HepG2 (cell line): ENCODE results near the gene SOCS1. TPM values are rescaled to one million over a fixed set of nuclear protein-coding genes. Genes with fewer than 3 reads are reported as not detected.

Experiments
- ARHGAP35 ChIP-seq: sonication (generic); formaldehyde crosslinking; IDR thresholded peaks from 2 replicates; pipeline ENCODE4 v1.9.0; 2022; ENCODE audit warnings: mild to moderate bottlenecking, inconsistent platforms, moderate library complexity, missing genetic modification reagents, borderline replicate concordance
- HDAC2 ChIP-seq: sonication (generic); formaldehyde crosslinking; IDR thresholded peaks from 2 replicates; pipeline ENCODE4 v1.4.0; 2020; ENCODE audit warnings: missing genetic modification reagents
- HNRNPL ChIP-seq: fragments of 200-400 bp; formaldehyde crosslinking; IDR thresholded peaks from 2 replicates; pipeline ENCODE4 v1.6.1; 2017; ENCODE audit warnings: mild to moderate bottlenecking, low read depth, low read length
- ZBTB38 ChIP-seq: sonication (generic); formaldehyde crosslinking; IDR thresholded peaks from 2 replicates; pipeline ENCODE4 v1.5.1; 2020; ENCODE audit warnings: mild to moderate bottlenecking, missing genetic modification reagents
- ZNF260 ChIP-seq: sonication (generic); formaldehyde crosslinking; IDR thresholded peaks from 2 replicates; pipeline ENCODE4 v1.4.0; 2020; ENCODE audit warnings: missing genetic modification reagents, low read depth, mild to moderate bottlenecking, borderline replicate concordance
- ZNF292 ChIP-seq: sonication (generic); formaldehyde crosslinking; IDR thresholded peaks from 2 replicates; pipeline ENCODE4 v1.8.1; 2022; ENCODE audit warnings: mild to moderate bottlenecking, low read depth, missing genetic modification reagents, borderline replicate concordance
- polyA plus RNA-seq, 8 experiments: library from polyadenylated mRNA; depleted of rRNA in 3 of 8; stranded (reverse) in 7 of 8; unstranded in 1 of 8; fragments of >200 nt; fragmentation: Illumina TruSeq in 4 of 8; extraction: Trizol in 4 of 8; gene quantifications; 2 replicates each; pipeline versions ENCODE4 v1.2.1 to v1.2.3, GENCODE V29; 2011 to 2016; ENCODE audit warnings: low read depth in 4 of 8, missing spikeins in 1 of 8, mixed read lengths in 1 of 8; ENCODE audit not compliant: insufficient read depth in 1 of 8
- total RNA-seq, 5 experiments: library from RNA; depleted of rRNA; stranded (reverse); fragments of >200 nt; fragmentation: Illumina TruSeq; extraction: Trizol; gene quantifications; 2 replicates each; pipeline ENCODE4 v1.2.3, GENCODE V29; 2016; ENCODE audit warnings: low read depth in 1 of 5
- TF ChIP-seq, protein P1 (sequence below): sonication (generic); formaldehyde crosslinking; IDR thresholded peaks from 2 replicates; pipeline ENCODE4 v1.9.0; 2022; ENCODE audit warnings: low read depth, missing genetic modification reagents
- TF ChIP-seq, protein P2 (sequence below): sonication (generic); formaldehyde crosslinking; IDR thresholded peaks from 2 replicates; pipeline ENCODE4 v1.5.1; 2020; ENCODE audit warnings: mild to moderate bottlenecking, missing genetic modification reagents, moderate library complexity
- TF ChIP-seq, protein P3 (sequence below): sonication (generic); formaldehyde crosslinking; IDR thresholded peaks from 2 replicates; pipeline ENCODE4 v1.5.0; 2020; ENCODE audit warnings: missing genetic modification reagents

The SOCS1 gene
- total and polyA plus RNA-seq, 2 of the 13 experiments (the other 11 are each of a cell fraction or from before 2014, with no cell fraction given): 5.3 to 6.3 TPM

- TF ChIP-seq, protein P1, sequence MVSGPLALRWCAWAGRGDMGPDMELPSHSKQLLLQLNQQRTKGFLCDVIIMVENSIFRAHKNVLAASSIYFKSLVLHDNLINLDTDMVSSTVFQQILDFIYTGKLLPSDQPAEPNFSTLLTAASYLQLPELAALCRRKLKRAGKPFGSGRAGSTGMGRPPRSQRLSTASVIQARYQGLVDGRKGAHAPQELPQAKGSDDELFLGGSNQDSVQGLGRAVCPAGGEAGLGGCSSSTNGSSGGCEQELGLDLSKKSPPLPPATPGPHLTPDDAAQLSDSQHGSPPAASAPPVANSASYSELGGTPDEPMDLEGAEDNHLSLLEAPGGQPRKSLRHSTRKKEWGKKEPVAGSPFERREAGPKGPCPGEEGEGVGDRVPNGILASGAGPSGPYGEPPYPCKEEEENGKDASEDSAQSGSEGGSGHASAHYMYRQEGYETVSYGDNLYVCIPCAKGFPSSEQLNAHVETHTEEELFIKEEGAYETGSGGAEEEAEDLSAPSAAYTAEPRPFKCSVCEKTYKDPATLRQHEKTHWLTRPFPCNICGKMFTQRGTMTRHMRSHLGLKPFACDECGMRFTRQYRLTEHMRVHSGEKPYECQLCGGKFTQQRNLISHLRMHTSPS: 0 out of 2 replicates have a peak, but pooled peaks have one; percentile 28
- TF ChIP-seq, protein P2, sequence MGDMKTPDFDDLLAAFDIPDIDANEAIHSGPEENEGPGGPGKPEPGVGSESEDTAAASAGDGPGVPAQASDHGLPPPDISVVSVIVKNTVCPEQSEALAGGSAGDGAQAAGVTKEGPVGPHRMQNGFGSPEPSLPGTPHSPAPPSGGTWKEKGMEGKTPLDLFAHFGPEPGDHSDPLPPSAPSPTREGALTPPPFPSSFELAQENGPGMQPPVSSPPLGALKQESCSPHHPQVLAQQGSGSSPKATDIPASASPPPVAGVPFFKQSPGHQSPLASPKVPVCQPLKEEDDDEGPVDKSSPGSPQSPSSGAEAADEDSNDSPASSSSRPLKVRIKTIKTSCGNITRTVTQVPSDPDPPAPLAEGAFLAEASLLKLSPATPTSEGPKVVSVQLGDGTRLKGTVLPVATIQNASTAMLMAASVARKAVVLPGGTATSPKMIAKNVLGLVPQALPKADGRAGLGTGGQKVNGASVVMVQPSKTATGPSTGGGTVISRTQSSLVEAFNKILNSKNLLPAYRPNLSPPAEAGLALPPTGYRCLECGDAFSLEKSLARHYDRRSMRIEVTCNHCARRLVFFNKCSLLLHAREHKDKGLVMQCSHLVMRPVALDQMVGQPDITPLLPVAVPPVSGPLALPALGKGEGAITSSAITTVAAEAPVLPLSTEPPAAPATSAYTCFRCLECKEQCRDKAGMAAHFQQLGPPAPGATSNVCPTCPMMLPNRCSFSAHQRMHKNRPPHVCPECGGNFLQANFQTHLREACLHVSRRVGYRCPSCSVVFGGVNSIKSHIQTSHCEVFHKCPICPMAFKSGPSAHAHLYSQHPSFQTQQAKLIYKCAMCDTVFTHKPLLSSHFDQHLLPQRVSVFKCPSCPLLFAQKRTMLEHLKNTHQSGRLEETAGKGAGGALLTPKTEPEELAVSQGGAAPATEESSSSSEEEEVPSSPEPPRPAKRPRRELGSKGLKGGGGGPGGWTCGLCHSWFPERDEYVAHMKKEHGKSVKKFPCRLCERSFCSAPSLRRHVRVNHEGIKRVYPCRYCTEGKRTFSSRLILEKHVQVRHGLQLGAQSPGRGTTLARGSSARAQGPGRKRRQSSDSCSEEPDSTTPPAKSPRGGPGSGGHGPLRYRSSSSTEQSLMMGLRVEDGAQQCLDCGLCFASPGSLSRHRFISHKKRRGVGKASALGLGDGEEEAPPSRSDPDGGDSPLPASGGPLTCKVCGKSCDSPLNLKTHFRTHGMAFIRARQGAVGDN (CRISPR knock-in tag): peak; percentile 81
- TF ChIP-seq ZNF292 (CRISPR knock-in tag): peak; percentile 57
- 0 out of 2 replicates have a peak, but pooled peaks have one; percentile 21 for TF ChIP-seq ARHGAP35 (CRISPR knock-in tag)
- 0 out of 2 replicates have a peak, but pooled peaks have one; percentile 65 for TF ChIP-seq ZNF260 (CRISPR knock-in tag)
- TF ChIP-seq, protein P3, sequence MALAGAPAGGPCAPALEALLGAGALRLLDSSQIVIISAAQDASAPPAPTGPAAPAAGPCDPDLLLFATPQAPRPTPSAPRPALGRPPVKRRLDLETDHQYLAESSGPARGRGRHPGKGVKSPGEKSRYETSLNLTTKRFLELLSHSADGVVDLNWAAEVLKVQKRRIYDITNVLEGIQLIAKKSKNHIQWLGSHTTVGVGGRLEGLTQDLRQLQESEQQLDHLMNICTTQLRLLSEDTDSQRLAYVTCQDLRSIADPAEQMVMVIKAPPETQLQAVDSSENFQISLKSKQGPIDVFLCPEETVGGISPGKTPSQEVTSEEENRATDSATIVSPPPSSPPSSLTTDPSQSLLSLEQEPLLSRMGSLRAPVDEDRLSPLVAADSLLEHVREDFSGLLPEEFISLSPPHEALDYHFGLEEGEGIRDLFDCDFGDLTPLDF: no peak
- peak; percentile 85 for TF ChIP-seq ZBTB38 (CRISPR knock-in tag)
- TF ChIP-seq HDAC2 (CRISPR knock-in tag): no peak
- TF ChIP-seq HNRNPL: peak; percentile 77; the same call in 1 of the 2 replicates
- TF ChIP-seq, all 625 proteins: peak for 41
Measured at GRCh38 chr16:11272921-11273720, 17.1 kb upstream of the SOCS1 start, which contains the start of gene PRM3 (continued).
